Measurements from ENCODE around the gene MTA2.

Gene MTA2

DNA sequence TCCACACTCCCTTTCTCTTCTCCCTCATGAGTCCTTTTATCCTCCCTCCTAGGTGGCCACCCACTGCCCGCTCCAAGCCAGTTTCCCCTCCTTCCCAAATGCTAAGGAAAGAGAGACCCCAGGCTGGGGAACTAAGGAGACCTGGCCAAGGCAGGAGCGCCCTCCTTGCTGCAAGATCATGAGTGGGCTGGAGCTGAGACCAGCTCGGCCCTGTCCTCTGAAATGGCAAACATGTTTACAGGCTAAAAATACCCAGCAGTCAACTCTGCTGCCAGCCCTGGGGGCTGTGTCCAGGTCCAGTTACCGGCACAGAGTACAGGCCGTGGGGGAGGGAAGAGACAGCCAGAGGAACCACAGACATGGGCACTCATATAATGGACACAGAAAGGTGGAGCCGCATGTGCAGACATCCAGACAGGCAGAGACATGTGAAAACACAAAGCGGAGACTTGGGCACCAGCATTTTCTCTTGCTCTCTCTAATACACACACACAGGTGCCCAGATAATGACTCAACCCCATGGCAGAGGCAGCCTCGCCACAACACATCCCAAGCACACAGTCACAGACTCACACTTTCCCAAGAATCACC, 53.9 kb downstream of the MTA2 start:
- Histone ChIP-seq H3K9me3 (ENCODE audit: control insufficient read depth, low read depth, low read length) (no peaks in the 10 kb centered on the region), H3K27me3 (ENCODE audit: control insufficient read depth, insufficient read depth, low read length) (peaks cover 81% of the 10 kb centered on the region), H3K4me1 (ENCODE audit: control insufficient read depth, low read depth, low read length) (peaks cover 21% of the 10 kb centered on the region), H3K4me3 (ENCODE audit: low read length) (peak overlapping the region; percentile 70), H3K27ac (ENCODE audit: low read length) (no peak overlapping the region), H3K36me3 (ENCODE audit: control insufficient read depth, low read depth, low read length) (no peaks in the 10 kb centered on the region), H3K9ac (ENCODE audit: low read length) (no peak overlapping the region)

DNA sequence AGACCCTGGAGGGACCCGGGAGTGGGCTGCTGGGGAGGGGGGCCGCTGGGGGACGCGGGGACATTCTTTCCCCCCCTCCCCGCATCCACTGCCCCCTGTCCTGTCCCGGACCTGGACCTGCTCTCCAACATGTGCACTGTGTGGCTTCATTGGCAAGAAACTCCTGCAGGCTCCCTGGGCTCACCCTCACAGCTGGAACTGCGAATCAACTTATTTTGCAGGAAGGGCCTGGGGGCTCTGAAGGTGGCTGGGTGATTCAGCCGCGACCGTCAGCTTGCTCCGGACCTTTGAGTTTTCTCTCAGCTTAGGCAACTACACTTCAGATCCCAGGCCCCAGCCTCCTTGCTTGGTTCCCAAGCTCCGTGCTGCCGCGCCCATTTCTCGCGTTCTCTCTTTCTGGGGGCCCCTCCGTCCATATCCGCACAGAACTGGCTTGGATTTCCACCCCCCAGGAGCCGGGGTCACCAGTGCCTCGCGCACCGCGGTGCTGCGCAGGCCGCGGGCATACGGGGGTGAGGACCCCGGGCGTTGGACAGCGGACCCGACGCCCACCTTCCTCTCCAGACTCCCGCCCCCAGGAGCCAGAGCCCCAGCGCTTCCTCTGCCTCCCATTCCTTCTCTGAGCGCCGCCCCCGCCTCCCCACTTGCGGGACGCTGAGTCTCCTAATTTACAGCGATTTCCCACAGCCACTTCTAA, 54.6 kb downstream of the MTA2 start:
- Histone ChIP-seq H3K4me3 (ENCODE audit: low read length) (peak overlapping the region; percentile 70), H3K9me3 (ENCODE audit: control insufficient read depth, low read depth, low read length) (no peaks in the 10 kb centered on the region), H3K36me3 (ENCODE audit: control insufficient read depth, low read depth, low read length) (no peaks in the 10 kb centered on the region), H3K27me3 (ENCODE audit: control insufficient read depth, insufficient read depth, low read length) (peaks cover 85% of the 10 kb centered on the region), H3K9ac (ENCODE audit: low read length) (no peak overlapping the region), H3K4me1 (ENCODE audit: control insufficient read depth, low read depth, low read length) (peaks cover 17% of the 10 kb centered on the region), H3K27ac (ENCODE audit: low read length) (no peak overlapping the region)

DNA sequence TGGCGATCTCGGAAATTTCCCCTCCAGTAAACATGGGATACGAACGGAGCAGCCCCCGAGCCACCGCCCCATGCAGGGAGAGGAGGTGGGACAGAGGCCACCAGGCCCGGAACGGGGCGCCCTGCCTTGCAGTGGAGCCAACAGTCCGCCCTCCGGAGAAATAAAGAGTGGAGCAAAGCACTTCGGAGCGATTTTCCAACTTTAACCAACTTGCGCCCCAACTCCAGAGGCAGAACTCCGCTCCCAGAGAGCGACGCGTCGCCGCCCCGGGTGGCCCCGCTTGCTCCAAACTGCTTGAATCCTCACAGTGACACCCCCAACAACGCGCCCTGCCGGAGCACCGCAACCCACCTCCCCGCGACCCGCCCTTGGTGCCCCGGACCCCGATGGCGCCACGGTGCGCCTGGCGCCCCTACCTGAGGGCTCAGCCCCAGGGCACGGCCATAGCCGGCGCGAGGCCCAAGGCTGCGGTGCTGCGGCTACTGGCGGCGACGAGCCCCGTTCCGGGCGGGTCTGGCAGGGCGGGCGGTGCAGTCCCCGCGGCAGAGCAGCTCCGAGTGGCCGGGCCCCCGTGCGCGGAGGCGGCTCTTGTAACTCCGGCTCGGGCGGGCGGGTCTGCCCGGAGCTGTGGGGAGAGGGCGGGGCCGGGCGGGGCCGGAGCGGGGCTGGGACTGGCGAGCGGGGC, 55.3 kb downstream of the MTA2 start, which contains the start of gene AHNAK:
Gene AHNAK, minus strand, starts transcription at position 563 of the 685 bp plus-strand sequence. CDS start 10,708 bp downstream, outside the sequence.
- H3K27ac ChIP-seq (ENCODE audit: low read length) = no peak within 1 kb of the TSS
- no peaks in the 10 kb centered on the region for H3K36me3 ChIP-seq (ENCODE audit: control insufficient read depth, low read depth, low read length)
- peaks cover 85% of the 10 kb centered on the region for H3K27me3 ChIP-seq (ENCODE audit: control insufficient read depth, insufficient read depth, low read length)
- H3K4me1 ChIP-seq (ENCODE audit: control insufficient read depth, low read depth, low read length) = peaks cover 11% of the 10 kb centered on the region
- H3K9ac ChIP-seq (ENCODE audit: low read length) = peak within 1 kb of the TSS; percentile 30
- no peaks in the 10 kb centered on the region for H3K9me3 ChIP-seq (ENCODE audit: control insufficient read depth, low read depth, low read length)
- H3K4me3 ChIP-seq (ENCODE audit: low read length) = peak within 1 kb of the TSS; percentile 70

DNA sequence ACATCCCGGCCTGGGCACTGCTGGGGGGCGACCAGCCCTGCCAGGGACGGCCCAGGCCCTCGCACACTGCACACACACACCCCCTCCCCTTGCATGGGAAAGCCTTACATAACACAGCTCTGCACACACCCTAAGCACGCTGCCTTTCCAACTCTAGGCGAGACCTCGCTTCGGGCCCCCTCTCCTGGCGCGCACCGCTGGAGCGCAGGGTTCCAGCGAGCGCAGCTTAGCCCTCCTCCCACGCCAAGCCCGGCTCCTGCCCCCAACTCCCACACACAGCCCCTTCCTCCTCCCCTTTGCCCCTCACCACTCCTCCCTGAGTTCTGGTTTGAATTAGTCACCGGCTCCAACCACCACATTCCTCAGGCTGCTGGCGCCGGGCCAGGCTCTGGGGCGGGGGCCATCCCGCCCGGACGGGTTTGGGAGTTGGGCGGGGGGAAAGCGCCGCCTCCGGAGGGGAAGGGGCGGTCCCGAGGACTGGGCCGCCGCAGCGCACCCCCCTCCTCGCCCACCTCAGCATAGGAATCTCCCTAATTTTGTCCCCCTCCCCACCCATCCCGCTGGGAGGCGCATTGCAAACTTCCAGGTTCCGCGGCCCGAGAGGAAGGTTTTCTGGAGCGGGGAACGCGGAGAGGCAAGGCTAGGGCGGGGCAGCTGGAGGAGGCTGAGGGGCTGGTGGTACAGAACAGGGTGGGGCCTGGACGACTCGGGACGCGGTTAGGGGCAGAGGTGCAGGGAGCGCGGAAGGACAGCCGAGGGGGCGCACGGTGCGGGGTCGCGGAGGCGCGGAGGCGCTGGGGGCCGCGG, 56.0 kb downstream of the MTA2 start:
- no peaks in the 10 kb centered on the region for H3K9me3 ChIP-seq (ENCODE audit: control insufficient read depth, low read depth, low read length)
- H3K4me1 ChIP-seq (ENCODE audit: control insufficient read depth, low read depth, low read length) = peaks cover 10% of the 10 kb centered on the region
- H3K9ac ChIP-seq (ENCODE audit: low read length) = peak overlapping the region; percentile 4
- H3K4me3 ChIP-seq (ENCODE audit: low read length) = peak overlapping the region; percentile 70
- no peaks in the 10 kb centered on the region for H3K36me3 ChIP-seq (ENCODE audit: control insufficient read depth, low read depth, low read length)
- no peak overlapping the region for H3K27ac ChIP-seq (ENCODE audit: low read length)
- peaks cover 83% of the 10 kb centered on the region for H3K27me3 ChIP-seq (ENCODE audit: control insufficient read depth, insufficient read depth, low read length)

DNA sequence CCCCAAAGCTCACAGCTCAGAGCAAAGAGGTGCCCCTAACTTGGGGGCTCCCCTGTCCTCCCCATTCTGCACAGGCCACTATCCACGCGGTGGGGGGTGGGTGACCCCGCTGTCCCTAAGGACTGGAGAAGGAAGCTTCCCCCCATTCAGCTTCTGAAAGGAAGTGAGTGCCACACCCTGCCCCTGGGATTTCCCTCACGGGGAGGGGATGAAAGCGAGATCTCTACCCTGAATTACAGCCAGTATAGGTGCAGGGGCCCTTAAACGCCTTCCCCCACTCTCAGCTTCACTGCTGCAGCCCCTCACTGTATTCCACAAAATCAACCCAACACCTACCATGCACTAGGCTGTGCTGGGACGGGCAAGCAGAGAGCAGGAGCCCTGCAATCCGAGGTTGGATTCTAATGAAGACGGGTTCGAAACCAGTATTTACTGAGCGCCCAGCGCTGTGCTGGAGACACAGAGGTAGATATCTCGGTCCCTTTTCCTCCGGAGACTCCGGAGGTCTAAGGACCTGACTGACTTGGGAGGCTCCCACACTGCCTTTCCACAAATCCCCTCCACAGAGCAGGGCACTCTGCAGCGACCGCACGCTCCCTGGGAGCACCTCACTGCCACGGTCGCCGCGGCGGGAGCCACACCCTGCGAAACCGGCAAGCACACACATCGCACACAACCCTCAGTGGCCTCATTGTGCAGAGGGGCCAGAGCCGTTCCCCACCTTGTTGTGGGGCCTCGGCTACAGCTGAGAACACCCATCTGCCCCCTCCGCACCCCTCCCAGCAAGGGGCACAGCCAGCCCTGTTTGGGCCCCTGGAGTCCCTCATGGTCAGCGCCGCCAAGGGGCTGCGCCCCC, 56.9 kb downstream of the MTA2 start:
- H3K9me3 ChIP-seq (ENCODE audit: control insufficient read depth, low read depth, low read length) = no peaks in the 10 kb centered on the region
- peak overlapping the region; percentile 70 for H3K4me3 ChIP-seq (ENCODE audit: low read length)
- H3K4me1 ChIP-seq (ENCODE audit: control insufficient read depth, low read depth, low read length) = peaks cover 10% of the 10 kb centered on the region
- no peaks in the 10 kb centered on the region for H3K36me3 ChIP-seq (ENCODE audit: control insufficient read depth, low read depth, low read length)
- H3K9ac ChIP-seq (ENCODE audit: low read length) = peak overlapping the region; percentile 4
- H3K27ac ChIP-seq (ENCODE audit: low read length) = no peak overlapping the region
- H3K27me3 ChIP-seq (ENCODE audit: control insufficient read depth, insufficient read depth, low read length) = peaks cover 74% of the 10 kb centered on the region

DNA sequence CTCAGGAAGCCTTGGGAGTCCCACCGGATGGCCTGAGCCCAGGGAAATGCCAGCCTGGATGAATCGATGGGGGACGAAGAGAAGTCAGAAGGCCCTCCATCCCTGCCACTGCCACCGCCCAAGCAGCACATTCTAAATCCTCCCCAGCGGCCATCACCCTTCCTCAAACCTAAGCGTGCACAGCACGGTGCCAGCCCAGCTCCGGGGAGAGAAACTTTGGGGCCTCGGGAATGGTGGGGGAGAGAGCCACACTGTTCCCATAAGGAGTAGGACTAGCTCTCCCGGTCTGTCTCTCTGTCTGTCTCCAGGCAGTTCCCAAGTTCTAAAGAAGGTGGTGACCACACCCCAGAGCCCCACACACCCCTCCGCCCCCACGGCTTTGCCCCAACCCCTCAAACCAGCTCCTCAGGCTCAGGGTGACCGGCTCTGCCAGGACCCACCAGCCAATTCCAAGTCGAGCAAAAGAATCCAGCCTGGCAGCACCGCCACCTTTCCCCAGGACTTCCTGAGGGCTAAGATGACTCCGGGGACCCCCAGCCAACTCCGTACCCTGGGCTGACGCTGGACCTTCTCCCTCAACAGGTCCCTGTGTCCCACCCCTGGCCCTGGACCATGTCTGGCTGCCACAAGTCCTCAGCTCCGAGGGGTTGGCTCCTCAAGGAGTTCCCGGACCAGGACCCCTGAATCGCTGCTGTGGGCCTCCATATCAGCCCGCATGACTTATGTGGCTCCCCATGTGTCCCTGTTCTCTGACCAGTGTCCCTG, 57.8 kb downstream of the MTA2 start:
- Histone ChIP-seq H3K36me3 (ENCODE audit: control insufficient read depth, low read depth, low read length) (no peaks in the 10 kb centered on the region), H3K9me3 (ENCODE audit: control insufficient read depth, low read depth, low read length) (no peaks in the 10 kb centered on the region), H3K27me3 (ENCODE audit: control insufficient read depth, insufficient read depth, low read length) (peaks cover 65% of the 10 kb centered on the region), H3K9ac (ENCODE audit: low read length) (no peak overlapping the region), H3K4me3 (ENCODE audit: low read length) (no peak overlapping the region), H3K4me1 (ENCODE audit: control insufficient read depth, low read depth, low read length) (peaks cover 10% of the 10 kb centered on the region), H3K27ac (ENCODE audit: low read length) (no peak overlapping the region)
